Omental fat pad (tissue), 4 donors: ENCODE data around the gene LTBP2. TPM values are rescaled to one million over a fixed set of nuclear protein-coding genes. Genes with fewer than 3 reads are reported as not detected.

ENCODE experiments used
- ATAC-seq: fragments of 150-250 bp; one replicate; pipeline ENCODE4 v1.9.1; 2016; ENCODE audit warnings: mild to moderate bottlenecking, moderate library complexity; ENCODE audit not compliant: low FRiP score
- DNase-seq: peaks from one replicate; pipeline ENCODE4 v3.0.0-alpha.2; 2019; ENCODE audit warnings: low spot score
- total RNA-seq, 4 donors: library from RNA; depleted of rRNA; stranded (reverse); fragments of >200 nt; gene quantifications; one replicate each; pipeline ENCODE4 v1.1.0, GENCODE V29; 2016
- TF ChIP-seq, protein P1 (sequence below), 3 donors: fragments of 450-650 bp; IDR thresholded peaks; one replicate each; pipeline ENCODE4 v1.5.1; 2016 to 2017; ENCODE audit warnings: antibody characterized with exemption in 3 of 3, mild to moderate bottlenecking in 3 of 3, moderate library complexity in 2 of 3

The LTBP2 gene
- total RNA-seq, 4 donors from 2014 or later: 31.6 to 104 (median 72.3) TPM

DNA sequence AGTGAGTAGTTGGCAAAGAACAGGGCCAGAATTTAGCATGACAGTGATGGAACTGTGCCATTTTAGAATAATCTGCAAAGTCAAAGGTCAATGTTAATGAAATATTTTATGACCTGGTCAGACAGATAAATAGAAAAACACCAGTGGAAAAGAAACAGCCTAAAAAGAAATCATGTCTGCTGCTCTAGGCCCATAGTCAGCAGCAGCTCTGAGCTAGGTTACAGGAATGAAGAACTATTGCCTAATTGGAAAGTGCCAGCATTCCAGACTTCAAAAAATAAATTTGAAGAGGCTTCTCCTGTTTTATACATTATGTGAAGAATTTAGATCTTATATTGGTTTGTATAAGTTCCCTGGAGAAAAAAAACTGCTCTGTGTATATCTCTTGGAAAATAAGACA, 128.7 kb downstream of the LTBP2 start:
- DNase-seq (no peak), ATAC-seq (peak; percentile 54)
- TF ChIP-seq, protein P1, sequence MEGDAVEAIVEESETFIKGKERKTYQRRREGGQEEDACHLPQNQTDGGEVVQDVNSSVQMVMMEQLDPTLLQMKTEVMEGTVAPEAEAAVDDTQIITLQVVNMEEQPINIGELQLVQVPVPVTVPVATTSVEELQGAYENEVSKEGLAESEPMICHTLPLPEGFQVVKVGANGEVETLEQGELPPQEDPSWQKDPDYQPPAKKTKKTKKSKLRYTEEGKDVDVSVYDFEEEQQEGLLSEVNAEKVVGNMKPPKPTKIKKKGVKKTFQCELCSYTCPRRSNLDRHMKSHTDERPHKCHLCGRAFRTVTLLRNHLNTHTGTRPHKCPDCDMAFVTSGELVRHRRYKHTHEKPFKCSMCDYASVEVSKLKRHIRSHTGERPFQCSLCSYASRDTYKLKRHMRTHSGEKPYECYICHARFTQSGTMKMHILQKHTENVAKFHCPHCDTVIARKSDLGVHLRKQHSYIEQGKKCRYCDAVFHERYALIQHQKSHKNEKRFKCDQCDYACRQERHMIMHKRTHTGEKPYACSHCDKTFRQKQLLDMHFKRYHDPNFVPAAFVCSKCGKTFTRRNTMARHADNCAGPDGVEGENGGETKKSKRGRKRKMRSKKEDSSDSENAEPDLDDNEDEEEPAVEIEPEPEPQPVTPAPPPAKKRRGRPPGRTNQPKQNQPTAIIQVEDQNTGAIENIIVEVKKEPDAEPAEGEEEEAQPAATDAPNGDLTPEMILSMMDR (IDR thresholded peaks at IDR 0.05): no peak

DNA sequence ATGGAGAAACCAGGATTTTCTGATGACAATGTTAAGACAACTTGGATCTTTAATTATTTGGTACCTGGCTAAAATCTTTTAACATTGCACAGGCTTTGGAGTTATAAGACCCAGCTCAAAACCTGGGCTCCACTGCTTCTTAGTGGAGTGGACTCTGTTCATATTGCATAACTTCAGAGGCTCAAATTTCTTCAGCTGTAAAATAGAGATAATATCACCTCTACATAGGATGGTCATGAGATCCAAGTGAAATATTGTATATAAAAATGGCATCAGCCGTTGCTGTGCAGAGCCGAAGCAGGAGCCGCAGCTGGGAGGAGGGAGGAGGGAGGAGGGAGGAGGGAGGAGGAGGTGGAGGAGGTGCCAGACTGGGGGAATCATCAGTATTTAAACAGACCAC, 129.5 kb downstream of the LTBP2 start:
- no peak for ATAC-seq
- no peak for DNase-seq
- TF ChIP-seq, protein P1 (IDR thresholded peaks at IDR 0.05): no peak

DNA sequence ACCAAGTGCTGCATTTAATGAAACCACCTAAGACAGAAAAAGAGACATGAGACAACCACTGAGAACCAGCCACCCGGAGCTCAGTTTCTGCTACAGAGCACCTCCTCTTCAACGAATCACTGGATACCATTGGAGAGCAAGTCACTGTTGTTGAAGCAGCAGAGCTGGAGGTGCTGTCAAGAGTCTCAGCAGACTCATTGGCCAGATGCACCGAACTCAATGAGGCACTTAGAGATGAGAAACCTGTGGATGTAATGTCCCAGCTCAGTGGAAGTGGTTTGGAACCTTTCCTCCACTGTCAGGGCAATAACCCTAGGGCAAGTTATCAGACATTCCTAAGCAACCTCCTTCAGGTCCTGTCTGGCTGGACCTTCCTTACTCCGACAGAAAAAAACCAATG, 132.0 kb downstream of the LTBP2 start:
- DNase-seq (no peak), ATAC-seq (no peak)

DNA sequence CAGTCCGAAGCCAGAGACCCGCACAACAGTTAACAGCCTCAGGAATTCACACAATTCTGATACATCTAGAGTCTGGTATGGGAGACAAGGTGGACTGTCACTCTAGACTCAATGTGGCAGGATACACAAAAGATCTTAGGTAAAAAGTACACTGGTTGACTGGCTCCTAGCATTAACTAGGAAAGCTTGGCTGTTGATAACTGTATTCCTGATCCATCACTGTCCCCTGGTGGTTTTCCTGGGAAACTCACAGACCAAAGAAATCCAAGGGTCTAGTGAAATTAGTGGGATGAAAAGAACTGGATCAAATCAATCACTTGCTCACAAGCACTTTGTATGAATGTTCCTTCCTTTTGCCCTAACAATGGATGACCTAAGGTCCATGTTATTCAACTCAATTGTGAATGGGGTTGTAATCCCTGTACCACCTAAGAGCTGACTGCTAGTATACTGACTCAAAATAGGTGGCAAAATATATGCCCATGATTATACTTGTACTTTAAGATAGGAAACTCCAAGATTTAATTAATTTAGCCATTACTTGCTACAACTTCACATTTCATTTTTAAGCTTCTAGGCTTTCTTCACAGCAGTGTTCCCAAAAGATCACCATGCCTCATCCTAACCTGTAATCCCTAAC, 132.9 kb downstream of the LTBP2 start:
- no peak for ATAC-seq
- TF ChIP-seq, protein P1 (IDR thresholded peaks at IDR 0.05): no peak
- no peak for DNase-seq

More for the DNA sequence above, 132.0 kb downstream of the LTBP2 start:
- TF ChIP-seq, protein P1 (IDR thresholded peaks at IDR 0.05): no peak

DNA sequence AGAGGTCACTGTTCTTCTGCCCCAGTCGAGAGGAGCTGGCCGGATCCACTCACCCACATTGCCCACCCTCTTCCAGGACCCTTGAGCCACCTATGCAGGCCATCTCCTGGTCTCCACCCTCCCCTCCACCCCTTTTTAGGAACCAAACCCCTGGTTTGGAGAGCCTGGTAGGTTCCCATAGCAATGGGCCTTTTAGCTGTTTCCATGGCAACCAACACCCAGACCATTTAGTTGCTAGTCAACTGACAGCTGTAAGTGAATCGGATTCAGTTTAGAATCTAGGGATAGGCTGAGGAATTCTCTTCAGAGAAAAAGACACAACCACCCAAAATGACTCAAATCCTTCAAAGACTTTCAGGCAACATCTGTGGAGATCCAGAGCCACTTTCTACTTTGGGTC, 135.4 kb downstream of the LTBP2 start:
- ATAC-seq: no peak
- DNase-seq: no peak
- TF ChIP-seq, protein P1 (IDR thresholded peaks at IDR 0.05): no peak

DNA sequence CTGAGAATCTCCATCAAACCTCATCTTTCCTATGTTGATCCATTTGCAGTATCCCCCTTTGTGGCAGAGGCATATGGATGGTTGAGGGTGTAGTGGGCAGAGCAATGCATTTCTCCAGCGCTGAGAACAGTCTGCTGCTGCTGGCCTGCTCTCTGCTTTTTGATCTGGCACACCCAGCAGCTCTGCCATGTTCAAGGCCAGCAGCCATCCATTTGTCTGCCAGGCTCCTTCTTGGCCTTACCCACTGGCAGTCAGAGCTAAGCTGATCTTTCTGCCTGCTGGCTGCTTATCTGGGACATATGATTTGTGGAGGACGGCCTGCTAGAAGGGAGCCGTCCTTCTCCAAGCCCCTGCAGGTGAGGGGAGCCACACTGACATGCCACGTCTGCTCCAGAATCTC, 135.9 kb downstream of the LTBP2 start:
- DNase-seq (no peak), ATAC-seq (no peak)
- TF ChIP-seq, protein P1 (IDR thresholded peaks at IDR 0.05): no peak

DNA sequence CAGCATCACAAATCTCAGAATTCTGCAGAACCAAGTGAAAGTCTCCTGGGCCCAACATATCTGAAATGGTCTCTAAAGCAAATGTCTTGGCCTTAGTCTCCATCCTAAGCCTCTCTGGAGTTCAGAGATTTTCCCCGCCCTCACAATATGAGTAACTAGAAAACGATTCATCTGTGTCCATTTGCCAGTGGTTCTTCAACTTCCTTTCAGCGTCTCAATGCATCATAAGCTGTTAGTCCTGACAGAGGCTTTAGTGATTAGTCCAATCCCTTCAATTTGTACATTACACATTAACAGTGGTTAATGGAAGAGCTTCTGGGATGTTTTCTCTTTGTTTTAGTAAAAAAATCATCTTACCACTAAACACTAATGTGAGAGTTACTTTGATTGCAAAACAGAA, 136.4 kb downstream of the LTBP2 start:
- peak; percentile 69 for ATAC-seq

More for the DNA sequence above, 136.4 kb downstream of the LTBP2 start:
- DNase-seq: no peak
- TF ChIP-seq, protein P1 (IDR thresholded peaks at IDR 0.05): no peak
